Activated CD4-positive, alpha-beta memory T cell treated with anti-CD3 and anti-CD28 coated beads, Interleukin-2, amount 10 ng/mL, durations not matched to agents 7 days and 5 days (primary cell): Measurements from ENCODE around the gene ZNF799. TPM values are rescaled to one million over a fixed set of nuclear protein-coding genes. Genes with fewer than 3 reads are reported as not detected.
"Not testable (repeated sequence)": the region's sequence is repeated elsewhere in the genome, so short reads cannot be mapped to it uniquely, and the experiment has no call there.

Experiments
- CTCF ChIA-PET: fragments of 350-600 bp; sonication (Branson Sonifier 250); formaldehyde crosslinking; loops from one replicate; lab custom pipeline; 2021; ENCODE audit warnings: antibody characterized with exemption, inconsistent platforms; lab: Charles Lee
- POLR2A ChIA-PET: fragments of 350-600 bp; sonication (Branson Sonifier 250); formaldehyde crosslinking; loops from one replicate; lab custom pipeline; 2021; ENCODE audit warnings: antibody characterized with exemption; lab: Charles Lee
- DNase-seq: peaks from one replicate; pipeline ENCODE4 v3.0.0-alpha.2; 2020
- H3K27ac Mint-ChIP-seq: one replicate; pipeline ENCODE4 v1.8.0; 2021; ENCODE audit warnings: mild to moderate bottlenecking, mixed read lengths
- H3K27me3 Mint-ChIP-seq: one replicate; pipeline ENCODE4 v1.8.0; 2021; ENCODE audit warnings: mixed read lengths
- H3K36me3 Mint-ChIP-seq: one replicate; pipeline ENCODE4 v1.8.0; 2021; ENCODE audit warnings: low read depth, mixed read lengths
- H3K4me1 Mint-ChIP-seq: one replicate; pipeline ENCODE4 v1.8.0; 2021; ENCODE audit warnings: mixed read lengths
- H3K4me3 Mint-ChIP-seq: one replicate; pipeline ENCODE4 v1.8.0; 2021; ENCODE audit warnings: mild to moderate bottlenecking, mixed read lengths
- H3K9me3 Mint-ChIP-seq: one replicate; pipeline ENCODE4 v1.8.0; 2021; ENCODE audit warnings: mixed read lengths
- total RNA-seq, 2 experiments: library from RNA; stranded (reverse); gene quantifications; one replicate each; pipeline ENCODE4 v1.2.3, GENCODE V29; 2021

The ZNF799 gene
- 1 to 10 TPM; 4.7 TPM for total RNA-seq

DNA sequence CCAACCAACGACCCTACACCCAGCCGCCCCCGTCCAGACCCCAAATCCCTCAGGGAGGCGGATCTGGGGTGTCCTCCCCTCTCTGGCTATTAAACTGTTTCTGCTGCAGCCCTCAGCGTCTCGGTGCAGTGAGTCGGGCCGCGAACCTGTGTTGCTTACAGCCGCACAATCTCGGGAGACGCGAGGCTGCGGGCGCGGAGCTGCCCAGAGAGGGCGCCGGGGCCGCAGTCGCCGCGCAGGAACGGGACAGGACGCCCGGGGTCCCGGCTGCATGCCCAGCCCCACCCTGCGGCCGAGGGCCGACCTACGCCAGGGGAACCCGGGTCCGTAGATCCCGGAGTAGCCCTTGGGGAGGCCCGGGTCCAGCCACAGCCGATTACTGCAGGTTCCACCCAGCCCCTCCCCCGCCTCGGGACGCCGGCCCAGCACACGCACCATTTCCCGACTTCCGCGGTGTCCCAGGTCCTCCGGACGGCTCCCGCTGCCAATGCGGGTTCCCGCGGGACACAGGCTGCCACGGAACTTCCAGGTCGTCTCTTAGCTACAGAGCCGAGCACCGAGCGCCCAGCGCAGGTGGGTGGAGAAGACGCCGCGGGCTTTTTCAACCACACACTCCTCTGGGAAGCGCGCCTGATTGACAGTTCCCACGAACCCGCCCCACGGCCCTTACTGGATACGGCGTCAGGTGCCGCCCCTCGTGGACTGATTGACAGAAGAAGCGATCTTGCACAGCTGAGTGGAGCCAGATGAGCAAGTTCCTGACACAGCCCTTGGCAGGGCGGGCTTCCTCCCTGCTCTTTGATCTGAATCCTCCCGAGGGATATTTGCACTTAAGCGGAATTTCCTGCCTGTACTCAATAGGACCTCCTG lies at the start of gene ZNF799:
TSS of gene ZNF799 (minus strand) at position 639 of the 870 bp plus-strand sequence. CDS start at position 438, 201 bp downstream.
- peak; percentile 88 for DNase-seq
- Mint-ChIP-seq H3K36me3 (peaks cover 35% of the 10 kb centered on the region), H3K9me3 (peaks cover 20% of the 10 kb centered on the region), H3K4me3 (peak within 1 kb of the TSS; percentile 88), H3K27me3 (no peaks in the 10 kb centered on the region), H3K4me1 (peaks cover 16% of the 10 kb centered on the region), H3K27ac (peak within 1 kb of the TSS; percentile 68)
- ChIA-PET POLR2A (interaction anchor here (1.1 to 1.5 kb wide), 2 partner anchors 68 to 95 kb away, joined by 4 read pairs; partner anchors contain the start of gene ZNF563), CTCF (interaction anchor here (1.1 to 1.7 kb wide), 2 partner anchors 310 to 476 kb away, joined by 3 to 4 read pairs; partner anchors contain the start of gene ZNF700)

DNA sequence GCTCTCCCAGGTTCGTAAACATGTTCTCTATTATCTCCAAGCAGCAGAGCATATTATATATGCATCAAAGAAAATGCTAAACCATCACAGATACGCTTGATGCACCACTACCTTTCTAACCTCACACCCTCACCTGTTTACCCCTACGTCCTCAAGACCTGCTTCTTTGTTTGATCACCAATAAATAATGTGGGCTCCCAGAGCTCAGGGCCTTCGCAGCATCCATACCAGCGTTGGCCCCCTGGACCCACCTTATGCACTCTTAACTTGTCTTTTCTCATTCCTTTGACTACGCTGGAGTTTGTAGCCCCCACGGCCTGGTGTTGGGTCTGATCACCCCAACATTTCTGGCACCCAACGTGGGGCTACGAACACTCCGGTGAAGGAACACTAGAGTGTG lies 49.8 kb upstream of the ZNF799 start:
- CTCF ChIA-PET: no interaction called here
- H3K9me3 Mint-ChIP-seq: peaks cover 41% of the 10 kb centered on the region
- POLR2A ChIA-PET: no interaction called here

DNA sequence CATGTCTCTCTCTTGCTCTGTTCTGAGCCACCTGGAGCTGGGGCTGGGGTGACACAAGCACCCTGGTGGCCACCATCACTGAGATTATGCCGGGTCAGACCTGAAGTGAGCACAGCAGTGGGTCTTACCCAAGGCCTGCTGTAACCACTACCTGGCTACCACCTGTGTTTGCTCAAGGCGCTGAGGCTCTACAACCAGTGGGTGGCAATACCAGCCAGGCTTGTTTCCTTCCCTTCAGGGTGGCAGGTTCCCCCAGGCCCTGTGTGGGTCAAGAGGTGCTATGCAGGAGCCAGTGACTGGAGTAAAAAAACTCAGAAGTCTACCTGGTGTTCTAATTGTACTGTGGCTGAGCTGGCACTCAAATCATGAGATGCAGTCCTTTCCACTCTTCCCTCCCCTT lies 47.7 kb upstream of the ZNF799 start:
- DNase-seq: no peak
- POLR2A ChIA-PET: no interaction called here
- H3K27me3 Mint-ChIP-seq: no peaks in the 10 kb centered on the region
- CTCF ChIA-PET: no interaction called here
- no peaks in the 10 kb centered on the region for H3K4me1 Mint-ChIP-seq
- H3K27ac Mint-ChIP-seq: no peak overlapping the region
- peaks cover 10% of the 10 kb centered on the region for H3K36me3 Mint-ChIP-seq
- no peak overlapping the region for H3K4me3 Mint-ChIP-seq
- peaks cover 39% of the 10 kb centered on the region for H3K9me3 Mint-ChIP-seq

More for the DNA sequence above, 49.8 kb upstream of the ZNF799 start:
- Mint-ChIP-seq H3K36me3 (peaks cover 6% of the 10 kb centered on the region), H3K27me3 (no peaks in the 10 kb centered on the region), H3K4me1 (no peaks in the 10 kb centered on the region), H3K4me3 (no peak overlapping the region), H3K27ac (no peak overlapping the region)
- DNase-seq: no peak

DNA sequence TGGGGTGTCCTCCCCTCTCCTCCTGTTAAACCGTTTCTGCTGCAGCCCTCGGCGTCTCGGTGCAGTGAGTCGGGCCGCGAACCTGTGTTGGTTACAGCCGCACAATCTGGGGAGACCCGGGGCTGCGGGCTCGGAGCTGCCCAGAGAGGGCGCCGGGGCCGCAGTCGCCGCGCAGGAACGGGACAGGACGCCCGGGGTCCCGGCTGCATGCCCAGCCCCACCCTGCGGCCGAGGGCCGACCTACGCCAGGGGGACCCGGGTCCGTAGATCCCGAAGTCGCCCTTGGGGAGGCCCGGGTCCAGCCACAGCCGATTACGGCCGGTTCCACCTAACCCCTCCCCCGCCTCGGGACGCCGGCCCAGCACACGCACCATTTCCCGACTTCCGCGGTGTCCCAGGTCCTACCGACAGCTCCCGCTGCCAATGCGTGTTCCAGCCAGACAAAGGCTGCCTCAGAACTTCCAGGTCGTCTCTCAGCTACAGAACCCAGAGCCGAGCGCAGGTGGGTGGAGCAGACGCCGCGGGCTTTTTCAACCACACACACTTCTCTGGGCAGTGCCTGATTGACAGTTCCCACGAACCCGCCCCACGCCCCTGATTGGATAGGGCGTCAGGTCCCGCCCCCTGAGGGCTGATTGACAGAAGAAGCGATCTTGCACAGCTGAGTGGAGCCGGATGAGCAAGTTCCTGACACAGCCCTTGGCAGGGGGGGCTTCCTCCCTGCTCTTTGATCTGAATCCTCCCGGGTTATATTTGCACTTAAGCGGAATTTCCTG lies 39.7 kb upstream of the ZNF799 start, which contains the start of gene ZNF443:
TSS of gene ZNF443 (minus strand) at position 481 of the 776 bp plus-strand sequence. CDS start at position 374, 107 bp downstream.
- ChIA-PET POLR2A (interaction anchor here (0.9 to 2.2 kb wide), 10 partner anchors 75 to 518 kb away, joined by 3 to 9 read pairs (median 3); partner anchors contain the start of genes ZNF136, ZNF44, ZNF442 and ZNF563), CTCF (interaction anchor here (0.6 to 1.5 kb wide), 2 partner anchors 55 to 299 kb away, joined by 3 to 9 read pairs; no protein-coding TSS in a partner anchor)
- Mint-ChIP-seq H3K27ac (peak within 1 kb of the TSS; percentile 91), H3K4me1 (peaks cover 16% of the 10 kb centered on the region), H3K36me3 (peaks cover 25% of the 10 kb centered on the region), H3K9me3 (peaks cover 27% of the 10 kb centered on the region), H3K4me3 (peak within 1 kb of the TSS; percentile 100), H3K27me3 (no peaks in the 10 kb centered on the region)
- DNase-seq: peak; percentile 100

DNA sequence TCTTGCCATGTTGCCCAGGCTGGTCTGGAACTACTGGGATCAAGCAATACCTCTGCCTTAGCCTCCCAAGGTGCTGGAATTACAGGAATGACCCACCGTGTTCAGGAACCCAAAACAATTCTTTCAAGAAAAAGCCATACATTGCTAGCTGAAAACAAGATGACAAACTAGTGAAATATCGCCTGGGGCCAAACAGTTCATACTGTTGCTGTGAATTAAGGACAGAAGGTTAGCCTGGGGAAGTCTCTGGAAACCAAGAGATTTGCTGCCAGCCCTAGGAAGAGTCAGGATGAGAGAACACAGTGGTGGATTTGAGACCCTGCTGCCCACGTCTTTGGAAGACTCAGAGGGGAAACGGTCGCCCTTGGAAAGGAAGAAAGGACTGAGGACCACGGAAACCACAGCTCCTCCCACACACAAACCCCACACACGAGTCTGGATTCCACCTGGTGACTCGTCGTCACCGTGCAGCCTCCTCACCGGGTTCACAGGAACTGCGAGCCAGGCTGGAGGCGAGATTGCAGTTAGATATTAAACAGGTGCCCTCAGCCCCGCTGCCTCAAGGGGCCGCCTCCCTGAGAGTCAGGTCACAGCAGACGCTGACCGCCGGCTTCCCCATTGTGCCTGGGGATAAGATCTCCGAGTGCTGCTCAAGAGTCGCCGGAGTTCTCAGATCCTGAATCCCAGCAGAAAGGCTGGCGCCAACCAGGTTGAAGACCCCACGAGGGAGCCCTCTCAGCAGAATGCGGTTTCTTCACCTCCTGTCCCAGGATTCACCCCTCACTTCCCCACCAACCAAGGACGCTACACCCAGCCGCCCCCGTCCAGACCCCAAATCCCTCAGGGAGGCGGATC lies 38.8 kb upstream of the ZNF799 start:
- Mint-ChIP-seq H3K27ac (peak overlapping the region; percentile 47), H3K4me1 (peaks cover 16% of the 10 kb centered on the region), H3K36me3 (peaks cover 31% of the 10 kb centered on the region), H3K4me3 (peak overlapping the region; percentile 83), H3K9me3 (peaks cover 32% of the 10 kb centered on the region)
- H3K27me3 Mint-ChIP-seq: not testable (repeated sequence)
- DNase-seq: peak; percentile 44
- ChIA-PET POLR2A (interaction anchor here (1.0 to 2.2 kb wide), 6 partner anchors 107 to 517 kb away, joined by 3 to 9 read pairs (median 3); partner anchors contain the start of gene ZNF563), CTCF (interaction anchor here (1.5 kb wide), 1 partner anchor 56 kb away, joined by 9 read pairs; no protein-coding TSS in a partner anchor)

DNA sequence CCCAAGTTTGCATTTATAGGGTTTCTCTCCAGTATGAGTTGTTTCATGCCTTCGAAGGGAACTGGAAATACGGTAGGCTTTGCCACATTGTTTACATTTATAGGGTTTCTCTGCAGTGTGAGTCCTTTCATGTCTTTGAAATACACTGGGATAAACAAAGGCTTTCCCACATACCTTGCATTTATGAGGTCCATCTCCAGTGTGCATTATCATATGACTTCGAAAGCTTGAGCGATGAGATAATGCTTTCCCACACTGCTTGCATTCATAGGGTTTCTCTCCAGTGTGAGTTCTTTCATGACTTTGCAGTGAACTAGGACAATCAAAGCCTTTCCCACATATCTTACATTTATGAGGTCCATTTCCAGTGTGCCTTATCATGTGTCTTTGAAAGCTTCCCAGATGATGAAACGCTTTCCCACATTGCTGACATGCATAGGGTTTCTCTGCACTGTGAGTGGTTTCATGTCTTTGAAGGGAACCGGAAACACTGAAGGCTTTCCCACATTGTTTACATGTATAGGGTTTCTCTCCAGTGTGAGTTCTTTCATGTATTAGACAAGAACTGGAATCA lies 29.7 kb upstream of the ZNF799 start:
- peaks cover 63% of the 10 kb centered on the region for H3K36me3 Mint-ChIP-seq
- H3K4me3 Mint-ChIP-seq, H3K27me3 Mint-ChIP-seq, H3K27ac Mint-ChIP-seq, CTCF ChIA-PET, H3K4me1 Mint-ChIP-seq, DNase-seq, POLR2A ChIA-PET: not testable (repeated sequence)
- peaks cover 58% of the 10 kb centered on the region for H3K9me3 Mint-ChIP-seq

DNA sequence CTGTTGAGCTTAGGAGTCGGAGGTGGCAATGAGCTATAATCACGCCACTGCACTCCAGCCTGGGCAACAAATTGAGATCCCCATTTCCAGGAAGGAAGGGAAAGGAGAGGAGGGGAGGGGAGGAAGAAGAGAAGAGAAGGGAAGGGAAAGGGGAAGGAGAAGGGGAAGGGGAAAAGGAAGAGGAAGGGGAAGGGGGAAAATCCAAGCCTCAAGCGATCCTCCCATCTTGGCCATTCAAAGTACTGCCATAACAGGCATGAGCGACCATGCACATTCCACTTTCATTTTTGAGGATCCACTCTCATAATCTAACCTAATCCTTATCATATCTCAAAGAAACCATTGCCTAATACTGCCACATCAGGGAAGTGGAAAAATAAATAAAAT lies 24.8 kb upstream of the ZNF799 start:
- Mint-ChIP-seq H3K9me3 (peaks cover 60% of the 10 kb centered on the region), H3K36me3 (peaks cover 45% of the 10 kb centered on the region), H3K4me1 (no peaks in the 10 kb centered on the region), H3K27me3 (no peaks in the 10 kb centered on the region), H3K4me3 (no peak overlapping the region), H3K27ac (no peak overlapping the region)
- DNase-seq: no peak
- POLR2A ChIA-PET: no interaction called here
- CTCF ChIA-PET: no interaction called here

DNA sequence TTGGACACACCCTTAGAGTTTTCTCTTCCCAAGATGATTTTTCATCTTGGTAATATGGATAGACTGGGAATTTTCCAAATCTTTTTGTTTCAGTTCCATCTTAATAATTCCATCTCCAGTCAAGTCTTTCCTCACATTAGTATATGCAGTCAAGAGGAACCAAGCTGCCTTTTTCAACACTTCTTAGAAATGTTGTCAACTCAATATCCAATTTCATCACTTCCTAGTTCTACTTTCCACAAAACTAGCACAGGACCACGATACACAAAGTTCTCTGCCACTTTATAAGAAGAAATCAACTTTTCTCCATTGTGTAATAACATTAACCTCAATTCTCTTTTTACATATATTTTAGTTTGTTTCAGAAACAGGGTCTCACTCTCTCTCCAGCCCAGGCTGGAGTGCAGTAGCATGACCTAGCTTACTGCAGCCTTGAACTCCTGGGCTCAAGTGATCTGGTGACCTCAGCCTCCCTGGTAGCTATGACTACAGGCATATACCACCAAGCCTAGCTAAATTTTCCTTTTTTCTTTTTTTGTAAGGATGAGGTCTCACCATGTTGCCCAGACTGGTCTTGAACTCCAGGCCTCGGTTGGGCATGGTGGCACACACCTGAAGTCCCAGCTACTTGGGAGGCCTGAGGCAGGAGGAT lies 24.3 kb upstream of the ZNF799 start:
- H3K27me3 Mint-ChIP-seq: no peaks in the 10 kb centered on the region
- POLR2A ChIA-PET: no interaction called here
- CTCF ChIA-PET: no interaction called here
- no peak overlapping the region for H3K4me3 Mint-ChIP-seq
- peaks cover 40% of the 10 kb centered on the region for H3K36me3 Mint-ChIP-seq
- DNase-seq: no peak
- no peak overlapping the region for H3K27ac Mint-ChIP-seq
- no peaks in the 10 kb centered on the region for H3K4me1 Mint-ChIP-seq
- peaks cover 56% of the 10 kb centered on the region for H3K9me3 Mint-ChIP-seq

DNA sequence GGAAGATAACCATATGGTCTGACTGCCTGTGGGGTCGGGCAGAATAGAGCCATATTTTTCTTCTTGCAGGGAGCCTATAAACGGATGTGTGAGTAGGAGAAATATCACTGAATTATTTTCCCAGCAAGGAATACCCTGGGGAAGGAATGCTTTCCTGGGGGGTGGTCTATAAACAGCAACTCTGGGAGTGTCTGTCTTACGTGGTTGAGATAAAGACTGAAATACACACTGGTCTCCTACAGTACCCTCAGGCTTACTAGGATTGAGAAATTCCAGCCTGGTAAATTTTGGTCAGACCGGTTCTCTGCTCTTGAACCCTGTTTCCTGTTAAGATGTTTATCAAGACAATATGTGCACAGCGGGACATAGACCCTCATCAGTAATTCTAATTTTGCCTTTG lies 16.2 kb upstream of the ZNF799 start:
- H3K4me1 Mint-ChIP-seq, DNase-seq, H3K4me3 Mint-ChIP-seq, H3K27me3 Mint-ChIP-seq, POLR2A ChIA-PET, H3K27ac Mint-ChIP-seq, CTCF ChIA-PET, H3K36me3 Mint-ChIP-seq: not testable (repeated sequence)
- H3K9me3 Mint-ChIP-seq: peaks cover 54% of the 10 kb centered on the region

DNA sequence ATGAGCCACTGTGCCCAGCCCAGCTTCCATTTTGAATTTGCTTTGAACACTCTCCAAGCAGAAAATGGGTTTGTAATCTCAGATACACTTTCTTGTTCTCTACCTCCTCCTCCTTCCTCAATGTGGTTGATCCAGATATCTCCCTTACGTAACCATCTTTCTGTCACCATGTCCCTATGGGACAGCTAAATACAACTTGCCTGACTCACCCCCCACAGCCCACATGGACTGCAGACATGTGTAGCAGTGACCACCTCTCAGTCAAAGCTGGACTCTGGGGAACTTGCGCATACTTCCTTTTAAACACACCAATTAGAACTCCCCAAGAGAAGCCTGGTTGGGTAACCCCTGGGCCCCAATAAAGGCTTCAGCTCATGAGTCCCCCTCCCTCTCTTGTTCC lies 10.8 kb upstream of the ZNF799 start:
- CTCF ChIA-PET: no interaction called here
- peaks cover 44% of the 10 kb centered on the region for H3K9me3 Mint-ChIP-seq
- H3K4me1 Mint-ChIP-seq: no peaks in the 10 kb centered on the region
- DNase-seq: no peak
- no peak overlapping the region for H3K4me3 Mint-ChIP-seq
- POLR2A ChIA-PET: no interaction called here
- peaks cover 9% of the 10 kb centered on the region for H3K36me3 Mint-ChIP-seq
- no peak overlapping the region for H3K27ac Mint-ChIP-seq
- no peaks in the 10 kb centered on the region for H3K27me3 Mint-ChIP-seq

DNA sequence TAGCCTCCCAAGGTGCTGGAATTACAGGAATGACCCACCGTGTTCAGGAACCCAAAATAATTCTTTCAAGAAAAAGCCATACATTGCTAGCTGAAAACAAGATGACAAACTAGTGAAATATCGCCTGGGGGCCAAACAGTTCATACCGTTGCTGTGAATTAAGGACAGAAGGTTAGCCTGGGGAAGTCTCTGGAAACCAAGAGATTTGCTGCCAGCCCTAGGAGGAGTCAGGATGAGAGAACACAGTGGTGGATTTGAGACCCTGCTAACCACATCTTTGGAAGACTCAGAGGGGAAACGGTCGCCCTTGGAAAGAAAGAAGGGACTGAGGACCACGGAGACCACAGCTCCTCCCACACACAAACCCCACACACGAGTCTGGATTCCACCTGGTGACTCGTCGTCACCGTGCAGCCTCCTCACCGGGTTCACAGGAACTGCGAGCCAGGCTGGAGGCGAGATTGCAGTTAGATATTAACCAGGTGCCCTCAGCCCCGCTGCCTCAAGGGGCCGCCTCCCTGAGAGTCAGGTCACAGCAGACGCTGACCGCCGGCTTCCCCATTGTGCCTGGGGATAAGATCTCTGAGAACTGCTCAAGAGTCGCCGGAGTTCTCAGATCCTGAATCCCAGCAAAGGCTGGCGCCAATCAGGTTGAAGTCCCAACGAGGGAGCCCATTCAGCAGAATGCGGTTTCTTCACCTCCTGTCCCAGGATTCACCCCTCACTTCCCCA lies 1.0 kb downstream of the ZNF799 start:
- POLR2A ChIA-PET, H3K27me3 Mint-ChIP-seq: not testable (repeated sequence)
- peaks cover 16% of the 10 kb centered on the region for H3K4me1 Mint-ChIP-seq
- peak; percentile 19 for DNase-seq
- CTCF ChIA-PET: interaction anchor here (0.7 kb wide), 1 partner anchor 637 kb away, joined by 3 read pairs; no protein-coding TSS in a partner anchor
- peak overlapping the region; percentile 44 for H3K27ac Mint-ChIP-seq
- H3K36me3 Mint-ChIP-seq: peaks cover 42% of the 10 kb centered on the region
- H3K4me3 Mint-ChIP-seq: peak overlapping the region; percentile 88
- peaks cover 25% of the 10 kb centered on the region for H3K9me3 Mint-ChIP-seq
